Putamen (tissue), 1 donor: ENCODE results near the gene FAM131C.
"Not testable (repeated sequence)": the region's sequence is repeated elsewhere in the genome, so short reads cannot be mapped to it uniquely, and the experiment has no call there.

ENCODE experiments used
- DNase-seq: peaks from one replicate; pipeline ENCODE4 v3.0.0-alpha.2; 2016; ENCODE audit warnings: low spot score

The FAM131C gene

GRCh38 chr1:16073490-16074119 lies at the start of gene FAM131C:
TSS of gene FAM131C (minus strand) at chr1:16073651. CDS start at chr1:16073442, 209 bp downstream.
- no peak for DNase-seq

GRCh38 chr1:16122916-16123315 lies 49.5 kb upstream of the FAM131C start:
- DNase-seq = no peak

- no peak for DNase-seq
Measured at GRCh38 chr1:16122350-16122881, 49.0 kb upstream of the FAM131C start.

GRCh38 chr1:16120940-16121410 lies 47.5 kb upstream of the FAM131C start:
- DNase-seq = no peak

GRCh38 chr1:16120407-16120806 lies 47.0 kb upstream of the FAM131C start:
- no peak for DNase-seq

GRCh38 chr1:16119926-16120325 lies 46.5 kb upstream of the FAM131C start:
- DNase-seq = no peak

GRCh38 chr1:16119504-16119903 lies 46.1 kb upstream of the FAM131C start:
- DNase-seq = no peak

- no peak for DNase-seq
Measured at GRCh38 chr1:16118706-16119105, 45.3 kb upstream of the FAM131C start.

- DNase-seq = no peak
Measured at GRCh38 chr1:16117936-16118335, 44.5 kb upstream of the FAM131C start.

GRCh38 chr1:16117369-16117768 lies 43.9 kb upstream of the FAM131C start:
- no peak for DNase-seq

GRCh38 chr1:16116625-16117024 lies 43.2 kb upstream of the FAM131C start:
- no peak for DNase-seq

GRCh38 chr1:16116002-16116401 lies 42.6 kb upstream of the FAM131C start:
- no peak for DNase-seq

GRCh38 chr1:16115468-16115983 lies 42.1 kb upstream of the FAM131C start:
- no peak for DNase-seq

- DNase-seq = no peak
Measured at GRCh38 chr1:16114527-16115467, 41.3 kb upstream of the FAM131C start.

GRCh38 chr1:16112596-16113555 lies 39.4 kb upstream of the FAM131C start:
- no peak for DNase-seq

- DNase-seq = no peak
Measured at GRCh38 chr1:16111771-16112595, 38.5 kb upstream of the FAM131C start.

- DNase-seq = no peak
Measured at GRCh38 chr1:16110884-16111283, 37.4 kb upstream of the FAM131C start.

- DNase-seq = no peak
Measured at GRCh38 chr1:16110456-16110855, 37.0 kb upstream of the FAM131C start.

- DNase-seq = no peak
Measured at GRCh38 chr1:16109571-16109970, 36.1 kb upstream of the FAM131C start.

GRCh38 chr1:16107039-16107438 lies 33.6 kb upstream of the FAM131C start:
- DNase-seq = not testable (repeated sequence)

GRCh38 chr1:16101623-16102022 lies 28.2 kb upstream of the FAM131C start:
- DNase-seq = no peak
